Glutamatergic neuron (in vitro differentiated cells): Measurements from ENCODE around the gene PRUNE1. TPM values are rescaled to one million over a fixed set of nuclear protein-coding genes. Genes with fewer than 3 reads are reported as not detected.

ENCODE experiments used
- DNase-seq: peaks from one replicate; pipeline ENCODE4 v3.0.0; 2022
- H3K27ac Mint-ChIP-seq: one replicate; pipeline ENCODE4 v1.8.0; 2020; ENCODE audit warnings: mild to moderate bottlenecking, mixed read lengths, inconsistent platforms; ENCODE audit not compliant: unreplicated experiment
- H3K27me3 Mint-ChIP-seq: one replicate; pipeline ENCODE4 v1.8.0; 2020; ENCODE audit warnings: mild to moderate bottlenecking, moderate library complexity, mixed read lengths, inconsistent platforms; ENCODE audit not compliant: unreplicated experiment
- H3K36me3 Mint-ChIP-seq: one replicate; pipeline ENCODE4 v1.8.0; 2020; ENCODE audit warnings: mild to moderate bottlenecking, mixed read lengths, inconsistent platforms; ENCODE audit not compliant: unreplicated experiment
- H3K4me1 Mint-ChIP-seq: one replicate; pipeline ENCODE4 v1.8.0; 2020; ENCODE audit warnings: mild to moderate bottlenecking, low read depth, mixed read lengths, inconsistent platforms; ENCODE audit not compliant: unreplicated experiment
- H3K4me3 Mint-ChIP-seq: one replicate; pipeline ENCODE4 v1.8.0; 2020; ENCODE audit warnings: mild to moderate bottlenecking, mixed read lengths, inconsistent platforms; ENCODE audit not compliant: unreplicated experiment
- H3K9me3 Mint-ChIP-seq: one replicate; pipeline ENCODE4 v1.8.0; 2020; ENCODE audit warnings: mild to moderate bottlenecking, moderate library complexity, mixed read lengths, inconsistent platforms; ENCODE audit not compliant: unreplicated experiment
- CTCF ChIP-seq: fragments of 200-600 bp; sonication (generic); IDR thresholded peaks from one replicate; pipeline ENCODE4 v1.5.0; 2021; ENCODE audit not compliant: partially characterized antibody, unreplicated experiment
- total RNA-seq: library from RNA; stranded (reverse); fragmentation: NEBNext Ultra II Directional; extraction: Animal tissue kit (Norgen Biotek cat#: 25700); gene quantifications from one replicate; pipeline ENCODE4 v1.2.1, GENCODE V29; 2021; ENCODE audit not compliant: unreplicated experiment

PRUNE1 gene
- total RNA-seq, 1 donor from 2014 or later: 14.9 TPM

- no peak overlapping the region for H3K27ac Mint-ChIP-seq
- peak; percentile 45 for DNase-seq
Measured at GRCh38 chr1:150995896-150996295, 12.4 kb upstream of the PRUNE1 start.

GRCh38 chr1:150997126-150997872 lies 10.9 kb upstream of the PRUNE1 start:
- no peak for DNase-seq
- Mint-ChIP-seq H3K4me1 (peaks cover 4% of the 10 kb centered on the region), H3K36me3 (no peaks in the 10 kb centered on the region), H3K4me3 (no peak overlapping the region), H3K9me3 (no peaks in the 10 kb centered on the region), H3K27me3 (peaks cover 2% of the 10 kb centered on the region), H3K27ac (no peak overlapping the region)
- no peak for TF ChIP-seq CTCF

More at GRCh38 chr1:150995896-150996295, 12.4 kb upstream of the PRUNE1 start:
- peak; percentile 94 for TF ChIP-seq CTCF
- H3K4me3 Mint-ChIP-seq: no peak overlapping the region
- H3K27me3 Mint-ChIP-seq: peaks cover 2% of the 10 kb centered on the region
- no peaks in the 10 kb centered on the region for H3K36me3 Mint-ChIP-seq
- no peaks in the 10 kb centered on the region for H3K9me3 Mint-ChIP-seq
- H3K4me1 Mint-ChIP-seq: peaks cover 4% of the 10 kb centered on the region

- no peak for TF ChIP-seq CTCF
- no peak overlapping the region for H3K27ac Mint-ChIP-seq
- H3K4me3 Mint-ChIP-seq: no peak overlapping the region
- peaks cover 4% of the 10 kb centered on the region for H3K36me3 Mint-ChIP-seq
- H3K9me3 Mint-ChIP-seq: peaks cover 2% of the 10 kb centered on the region
- H3K27me3 Mint-ChIP-seq: peaks cover 2% of the 10 kb centered on the region
- peaks cover 7% of the 10 kb centered on the region for H3K4me1 Mint-ChIP-seq
- no peak for DNase-seq
Measured at GRCh38 chr1:150997949-150998348, 10.3 kb upstream of the PRUNE1 start.

GRCh38 chr1:150999051-150999674 lies 9.1 kb upstream of the PRUNE1 start:
- no peak overlapping the region for H3K4me3 Mint-ChIP-seq
- no peak for TF ChIP-seq CTCF
- H3K36me3 Mint-ChIP-seq: peaks cover 5% of the 10 kb centered on the region
- DNase-seq: no peak
- H3K27me3 Mint-ChIP-seq: peaks cover 2% of the 10 kb centered on the region
- H3K9me3 Mint-ChIP-seq: peaks cover 2% of the 10 kb centered on the region
- H3K27ac Mint-ChIP-seq: no peak overlapping the region
- H3K4me1 Mint-ChIP-seq: peaks cover 7% of the 10 kb centered on the region

- TF ChIP-seq CTCF: no peak
- H3K27me3 Mint-ChIP-seq: peaks cover 2% of the 10 kb centered on the region
- H3K36me3 Mint-ChIP-seq: peaks cover 5% of the 10 kb centered on the region
- no peak overlapping the region for H3K27ac Mint-ChIP-seq
- peaks cover 2% of the 10 kb centered on the region for H3K9me3 Mint-ChIP-seq
- DNase-seq: no peak
- no peak overlapping the region for H3K4me3 Mint-ChIP-seq
- H3K4me1 Mint-ChIP-seq: peaks cover 7% of the 10 kb centered on the region
Measured at GRCh38 chr1:150999926-151000325, 8.3 kb upstream of the PRUNE1 start.
